Thoracic aorta (tissue), 2 donors: ENCODE results near the gene KCNN3. TPM values are rescaled to one million over a fixed set of nuclear protein-coding genes. Genes with fewer than 3 reads are reported as not detected.

Experiments
- ATAC-seq: fragments of 150-250 bp; one replicate; pipeline ENCODE4 v1.8.0; 2017; ENCODE audit warnings: low read depth; ENCODE audit not compliant: insufficient number of reproducible peaks, low FRiP score
- DNase-seq: peaks from one replicate; pipeline ENCODE4 v3.0.0-alpha.2; 2020; ENCODE audit warnings: low spot score
- H3K27ac ChIP-seq, 2 donors: fragments of 200-600 bp; sonication (generic); 1 replicate in 1 of 2; 2 replicates in 1 of 2; pipeline ENCODE4 v1.5.1; 2016; ENCODE audit warnings: mild to moderate bottlenecking in 2 of 2, moderate library complexity in 2 of 2
- H3K27me3 ChIP-seq: fragments of 200-600 bp; sonication (generic); replicated peaks from 2 replicates; pipeline ENCODE4 v1.6.0; 2016; ENCODE audit warnings: mild to moderate bottlenecking; ENCODE audit not compliant: insufficient read depth
- H3K36me3 ChIP-seq: fragments of 200-600 bp; sonication (generic); one replicate; pipeline ENCODE4 v1.5.1; 2016
- H3K4me1 ChIP-seq, 2 donors: fragments of 200-600 bp; sonication (generic); 1 replicate in 1 of 2; 2 replicates in 1 of 2; pipeline versions ENCODE4 v1.5.1 to v1.6.0; 2016; ENCODE audit warnings: low read depth in 2 of 2, mild to moderate bottlenecking in 1 of 2; ENCODE audit not compliant: control insufficient read depth in 1 of 2
- H3K4me3 ChIP-seq: fragments of 200-600 bp; sonication (generic); 2 replicates; pipeline ENCODE4 v1.5.1; 2016; ENCODE audit warnings: mild to moderate bottlenecking
- H3K9me3 ChIP-seq: fragments of 200-600 bp; sonication (generic); 2 replicates; pipeline ENCODE4 v1.5.1; 2016
- total RNA-seq, 2 donors: library from RNA; depleted of rRNA; stranded (reverse); fragments of >200 nt; gene quantifications; one replicate each; pipeline versions ENCODE4 v1.1.0 to v1.2.3, GENCODE V29; 2016
- TF ChIP-seq, protein P1 (sequence below): fragments of 200-600 bp; sonication (generic); IDR thresholded peaks from one replicate; pipeline ENCODE4 v1.5.1; 2019; ENCODE audit warnings: antibody characterized with exemption

KCNN3 gene
- total RNA-seq, 2 donors from 2014 or later = 0.95 to 1.8 TPM

DNA sequence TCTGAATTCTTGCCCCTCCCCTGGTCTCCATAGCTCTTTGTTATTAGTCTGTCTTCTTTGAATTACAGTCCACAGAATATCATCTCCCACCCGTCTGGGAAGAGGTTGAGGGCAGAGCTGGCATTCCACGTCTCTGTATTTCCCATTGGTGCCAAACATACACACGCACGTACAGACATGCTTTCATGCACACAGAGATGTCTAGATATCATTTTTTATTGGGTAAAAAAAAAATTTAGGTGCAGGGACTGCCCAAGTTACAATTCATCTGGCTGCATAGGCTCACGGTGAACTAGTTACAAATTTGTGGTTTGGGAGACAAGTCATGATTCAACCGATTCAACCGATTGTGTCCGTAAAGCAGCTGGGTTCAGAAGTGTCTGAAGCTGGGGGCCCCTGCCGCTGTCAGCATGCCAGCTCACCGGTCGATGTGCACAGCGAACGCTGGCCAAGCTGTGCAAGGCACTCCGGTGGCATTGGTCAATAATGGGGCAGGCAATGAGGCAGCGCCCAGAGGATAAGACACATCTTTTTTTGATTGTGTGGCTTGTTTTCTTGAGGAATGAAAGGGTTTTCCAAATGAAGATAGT is 73.7 kb downstream of the KCNN3 start:
- TF ChIP-seq, protein P1, sequence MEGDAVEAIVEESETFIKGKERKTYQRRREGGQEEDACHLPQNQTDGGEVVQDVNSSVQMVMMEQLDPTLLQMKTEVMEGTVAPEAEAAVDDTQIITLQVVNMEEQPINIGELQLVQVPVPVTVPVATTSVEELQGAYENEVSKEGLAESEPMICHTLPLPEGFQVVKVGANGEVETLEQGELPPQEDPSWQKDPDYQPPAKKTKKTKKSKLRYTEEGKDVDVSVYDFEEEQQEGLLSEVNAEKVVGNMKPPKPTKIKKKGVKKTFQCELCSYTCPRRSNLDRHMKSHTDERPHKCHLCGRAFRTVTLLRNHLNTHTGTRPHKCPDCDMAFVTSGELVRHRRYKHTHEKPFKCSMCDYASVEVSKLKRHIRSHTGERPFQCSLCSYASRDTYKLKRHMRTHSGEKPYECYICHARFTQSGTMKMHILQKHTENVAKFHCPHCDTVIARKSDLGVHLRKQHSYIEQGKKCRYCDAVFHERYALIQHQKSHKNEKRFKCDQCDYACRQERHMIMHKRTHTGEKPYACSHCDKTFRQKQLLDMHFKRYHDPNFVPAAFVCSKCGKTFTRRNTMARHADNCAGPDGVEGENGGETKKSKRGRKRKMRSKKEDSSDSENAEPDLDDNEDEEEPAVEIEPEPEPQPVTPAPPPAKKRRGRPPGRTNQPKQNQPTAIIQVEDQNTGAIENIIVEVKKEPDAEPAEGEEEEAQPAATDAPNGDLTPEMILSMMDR = no peak
- no peak for ATAC-seq
- H3K4me1 ChIP-seq = no peaks in the 10 kb centered on the region
- H3K9me3 ChIP-seq = no peaks in the 10 kb centered on the region
- DNase-seq = no peak
- no peak overlapping the region for H3K27ac ChIP-seq
- H3K36me3 ChIP-seq = no peaks in the 10 kb centered on the region
- no peaks in the 10 kb centered on the region for H3K27me3 ChIP-seq
- no peak overlapping the region for H3K4me3 ChIP-seq

DNA sequence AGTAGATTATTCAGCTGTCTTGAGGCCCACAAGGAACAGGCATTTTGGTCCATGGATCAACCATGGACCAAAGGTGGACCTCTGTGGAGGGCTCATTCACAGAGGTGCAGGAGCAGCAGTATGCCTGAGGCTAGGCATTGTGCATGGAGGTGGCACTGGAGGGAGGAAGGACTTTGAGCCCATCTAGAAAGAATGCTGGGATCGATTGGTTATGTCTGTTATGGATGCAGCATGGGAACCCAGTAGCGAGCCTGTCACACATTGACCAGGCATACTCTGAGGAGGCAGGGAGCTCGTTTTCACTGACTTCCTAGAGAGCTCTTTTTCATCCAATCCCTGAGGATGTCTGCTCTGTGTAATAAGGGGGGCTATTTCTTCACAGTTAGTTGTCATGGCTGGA is 75.5 kb downstream of the KCNN3 start:
- DNase-seq (no peak), ATAC-seq (no peak)
- no peak overlapping the region for H3K4me3 ChIP-seq
- TF ChIP-seq, protein P1 = no peak
- H3K36me3 ChIP-seq = no peaks in the 10 kb centered on the region
- no peaks in the 10 kb centered on the region for H3K4me1 ChIP-seq
- no peaks in the 10 kb centered on the region for H3K9me3 ChIP-seq
- H3K27me3 ChIP-seq = no peaks in the 10 kb centered on the region
- no peak overlapping the region for H3K27ac ChIP-seq

- no peaks in the 10 kb centered on the region for H3K9me3 ChIP-seq
- ATAC-seq (no peak), DNase-seq (no peak)
- H3K27me3 ChIP-seq = no peaks in the 10 kb centered on the region
- H3K4me1 ChIP-seq = no peaks in the 10 kb centered on the region
- no peak overlapping the region for H3K27ac ChIP-seq
- H3K36me3 ChIP-seq = no peaks in the 10 kb centered on the region
- TF ChIP-seq, protein P1 = no peak
- no peak overlapping the region for H3K4me3 ChIP-seq
Measured at GRCh38 chr1:154793685-154794084, 76.4 kb downstream of the KCNN3 start.

DNA sequence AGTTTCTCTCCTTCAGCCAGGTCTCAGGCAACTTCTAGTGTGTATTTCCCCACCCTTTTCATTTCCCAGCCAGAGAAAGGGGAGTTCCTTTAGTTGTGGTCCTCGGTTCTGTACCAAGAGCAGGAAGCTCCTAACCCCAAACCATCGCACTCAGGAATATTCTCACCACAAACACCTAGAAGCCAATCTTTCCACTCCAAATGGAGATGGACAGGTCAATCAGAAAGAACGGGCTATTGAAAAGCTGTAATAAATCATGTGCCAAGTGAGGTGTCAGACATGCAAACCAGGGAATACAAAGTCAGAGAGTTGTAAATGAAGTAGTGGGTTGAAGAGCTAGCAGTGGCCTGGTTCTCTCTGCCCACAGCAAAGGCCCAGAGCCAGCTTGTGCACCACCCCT is 77.2 kb downstream of the KCNN3 start:
- Histone ChIP-seq H3K4me3 (no peak overlapping the region), H3K36me3 (no peaks in the 10 kb centered on the region), H3K4me1 (no peaks in the 10 kb centered on the region), H3K9me3 (no peaks in the 10 kb centered on the region), H3K27ac (no peak overlapping the region), H3K27me3 (no peaks in the 10 kb centered on the region)
- DNase-seq = no peak
- TF ChIP-seq, protein P1 = no peak
- no peak for ATAC-seq

GRCh38 chr1:154791292-154792166 is 78.6 kb downstream of the KCNN3 start:
- Histone ChIP-seq H3K4me1 (no peaks in the 10 kb centered on the region), H3K9me3 (no peaks in the 10 kb centered on the region), H3K27me3 (no peaks in the 10 kb centered on the region), H3K4me3 (no peak overlapping the region), H3K27ac (no peak overlapping the region), H3K36me3 (no peaks in the 10 kb centered on the region)
- no peak for ATAC-seq
- DNase-seq = no peak
- TF ChIP-seq, protein P1 = no peak
